PC-9 (cell line): ENCODE results near the gene TERC. TPM values are rescaled to one million over a fixed set of nuclear protein-coding genes. Genes with fewer than 3 reads are reported as not detected.
A peak's percentile ranks its signal among the peaks of the same experiment; 100 is the strongest.

ENCODE experiments used
- BruUV-seq: library from RNA; stranded (reverse); fragments of 400-500 nt; replicated peaks from 2 replicates; lab custom pipeline; 2021; lab: Mats Ljungman, UMichigan
- CTCF ChIA-PET: fragments of 300-600 bp; sonication (Branson Sonifier 250); formaldehyde crosslinking; loops from one replicate; lab custom pipeline; 2022; ENCODE audit warnings: antibody characterized with exemption; lab: Charles Lee
- POLR2A ChIA-PET: fragments of 300-600 bp; sonication (Branson Sonifier 250); formaldehyde crosslinking; loops from one replicate; lab custom pipeline; 2022; ENCODE audit warnings: antibody characterized with exemption; ENCODE audit not compliant: unreplicated experiment; lab: Charles Lee
- DNase-seq, 2 experiments: peaks; one replicate each; pipeline versions ENCODE4 v3.0.0 to v3.0.0-alpha.2; 2015 to 2022; ENCODE audit warnings: mixed read lengths in 1 of 2
- H2AFZ ChIP-seq: fragments of 200-600 bp; sonication (generic); 2 replicates; pipeline ENCODE4 v1.8.1; 2017; ENCODE audit warnings: antibody characterized with exemption
- H3F3A ChIP-seq: fragments of 200-600 bp; sonication (generic); 2 replicates; pipeline ENCODE4 v1.8.1; 2017; ENCODE audit warnings: antibody characterized with exemption, mild to moderate bottlenecking, low read depth; ENCODE audit not compliant: insufficient read depth
- H3K27ac ChIP-seq: fragments of 200-600 bp; sonication (generic); 2 replicates; pipeline ENCODE4 v1.6.1; 2016; ENCODE audit warnings: mixed run types
- H3K27me3 ChIP-seq: fragments of 200-600 bp; sonication (generic); 2 replicates; pipeline ENCODE4 v1.6.1; 2016; ENCODE audit warnings: low read depth, mixed run types; ENCODE audit not compliant: insufficient read depth
- H3K36me3 ChIP-seq: fragments of 200-600 bp; sonication (generic); 2 replicates; pipeline ENCODE4 v1.6.1; 2016; ENCODE audit warnings: low read depth, mixed run types
- H3K4me1 ChIP-seq: fragments of 200-600 bp; sonication (generic); replicated peaks from 2 replicates; pipeline ENCODE4 v1.6.1; 2016; ENCODE audit warnings: mixed run types; ENCODE audit not compliant: insufficient read depth
- H3K4me2 ChIP-seq: fragments of 200-600 bp; sonication (generic); 2 replicates; pipeline ENCODE4 v1.6.1; 2017; ENCODE audit warnings: mixed run types
- H3K4me3 ChIP-seq: fragments of 200-600 bp; sonication (generic); 2 replicates; pipeline ENCODE4 v1.6.1; 2016; ENCODE audit warnings: mixed run types
- H3K79me2 ChIP-seq: fragments of 200-600 bp; sonication (generic); 2 replicates; pipeline ENCODE4 v1.6.1; 2017; ENCODE audit warnings: low read depth, mixed run types
- H3K9me2 ChIP-seq: fragments of 200-600 bp; sonication (generic); 2 replicates; pipeline ENCODE4 v1.8.1; 2017; ENCODE audit warnings: mild to moderate bottlenecking; ENCODE audit not compliant: insufficient read depth
- H3K9me3 ChIP-seq: fragments of 200-600 bp; sonication (generic); 2 replicates; pipeline ENCODE4 v1.8.1; 2016; ENCODE audit warnings: low read depth; ENCODE audit not compliant: insufficient read depth
- H4K20me1 ChIP-seq: fragments of 200-600 bp; sonication (generic); 2 replicates; pipeline ENCODE4 v1.8.1; 2017; ENCODE audit not compliant: insufficient read depth
- CTCF ChIP-seq: fragments of 200-600 bp; sonication (generic); conservative IDR thresholded peaks from 2 replicates; pipeline ENCODE4 v1.6.1; 2017; ENCODE audit warnings: mixed run types, antibody characterized with exemption, mild to moderate bottlenecking, moderate library complexity
- EZH2 ChIP-seq: fragments of 200-600 bp; sonication (generic); IDR thresholded peaks from 2 replicates; pipeline ENCODE4 v1.8.0; 2017; ENCODE audit warnings: antibody characterized with exemption, low read depth
- intact Hi-C: fragments of 100-400 bp; cut with micrococcal nuclease; formaldehyde crosslinking; loops from one replicate; pipeline ENCODE4 v1.10.0; 2022; ENCODE audit not compliant: unreplicated experiment
- total RNA-seq: library from RNA; stranded (reverse); gene quantifications from 2 replicates; pipeline ENCODE4 v1.2.3, GENCODE V29; 2021

TERC gene
- total RNA-seq, 1 experiment from 2014 or later = 22.7 TPM

- Histone ChIP-seq H3K4me1 (peaks cover 5% of the 10 kb centered on the region; the same call in 1 of the 2 replicates), H3K4me3 (peak overlapping the region; percentile 99), H3K9me2 (no peaks in the 10 kb centered on the region), H3K9me3 (peaks cover 6% of the 10 kb centered on the region; the same call in 1 of the 2 replicates), H2AFZ (peak overlapping the region; percentile 99), H3K36me3 (no peaks in the 10 kb centered on the region), H3K27ac (peak overlapping the region; percentile 75), H3K27me3 (no peaks in the 10 kb centered on the region), H3K79me2 (0 out of 2 replicates have a peak, but pooled peaks cover 6% of the 10 kb centered on the region), H4K20me1 (no peaks in the 10 kb centered on the region), H3K4me2 (peak overlapping the region; percentile 80), H3F3A (peaks cover 56% of the 10 kb centered on the region)
- intact Hi-C loops = loop anchor here (2.0 to 5.0 kb wide), 2 partner anchors 1044 to 1803 kb away; no protein-coding TSS in a partner anchor
- BruUV-seq = TSS peak; percentile 93
- ChIA-PET POLR2A (interaction anchor here (0.6 to 0.7 kb wide), 2 partner anchors 98 to 1152 kb away, joined by 3 read pairs; no protein-coding TSS in a partner anchor), CTCF (interaction anchor here (0.5 kb wide), 1 partner anchor 852 kb away, joined by 4 read pairs; no protein-coding TSS in a partner anchor)
- DNase-seq = peak; percentile 43 to 50
- TF ChIP-seq CTCF (no peak), EZH2 (no peak)
These were observed 463 bp downstream of the TERC start for GRCh38 chr3:169764312-169764881.

GRCh38 chr3:169760479-169760878 is 4.4 kb downstream of the TERC start:
- H3K79me2 ChIP-seq = 0 out of 2 replicates have a peak, but pooled peaks cover 6% of the 10 kb centered on the region
- no peak overlapping the region for H2AFZ ChIP-seq
- BruUV-seq = no TSS peak
- no peak for DNase-seq
- peaks cover 21% of the 10 kb centered on the region; the same call in 1 of the 2 replicates for H3F3A ChIP-seq
- H3K4me3 ChIP-seq = no peak overlapping the region
- H3K27ac ChIP-seq = no peak overlapping the region
- no peaks in the 10 kb centered on the region for H3K36me3 ChIP-seq
- H3K9me3 ChIP-seq = peaks cover 6% of the 10 kb centered on the region; the same call in 1 of the 2 replicates
- no peaks in the 10 kb centered on the region for H4K20me1 ChIP-seq
- TF ChIP-seq EZH2 = no peak
- no peak for TF ChIP-seq CTCF
- no peak overlapping the region for H3K4me2 ChIP-seq
- intact Hi-C loops = loop anchor here (5.0 kb wide), 1 partner anchor 1807 kb away; no protein-coding TSS in a partner anchor
- ChIA-PET POLR2A (interaction anchor here (0.7 kb wide), 1 partner anchor 108 kb away, joined by 4 read pairs; no protein-coding TSS in a partner anchor), CTCF (no interaction called here)
- no peaks in the 10 kb centered on the region; the same call in 1 of the 2 replicates for H3K9me2 ChIP-seq
- peaks cover 4% of the 10 kb centered on the region; the same call in 1 of the 2 replicates for H3K4me1 ChIP-seq
- no peaks in the 10 kb centered on the region for H3K27me3 ChIP-seq

- TF ChIP-seq CTCF (no peak), EZH2 (no peak)
- H3K79me2 ChIP-seq = 0 out of 2 replicates have a peak, but pooled peaks cover 6% of the 10 kb centered on the region
- H3K4me3 ChIP-seq = no peak overlapping the region
- BruUV-seq = no TSS peak
- POLR2A ChIA-PET = interaction anchor here (0.6 kb wide), 1 partner anchor 234 kb away, joined by 7 read pairs; no protein-coding TSS in a partner anchor
- no peak overlapping the region for H2AFZ ChIP-seq
- H3K4me1 ChIP-seq = no peaks in the 10 kb centered on the region; the same call in 1 of the 2 replicates
- H3K4me2 ChIP-seq = no peak overlapping the region
- intact Hi-C loops = no loop called here
- CTCF ChIA-PET = no interaction called here
- H3K9me3 ChIP-seq = peaks cover 6% of the 10 kb centered on the region; the same call in 1 of the 2 replicates
- no peak overlapping the region for H3K27ac ChIP-seq
- no peaks in the 10 kb centered on the region for H4K20me1 ChIP-seq
- H3K36me3 ChIP-seq = no peaks in the 10 kb centered on the region
- H3K9me2 ChIP-seq = no peaks in the 10 kb centered on the region; the same call in 1 of the 2 replicates
- no peak for DNase-seq
- H3F3A ChIP-seq = peaks cover 11% of the 10 kb centered on the region; the same call in 1 of the 2 replicates
- H3K27me3 ChIP-seq = no peaks in the 10 kb centered on the region
These were observed 5.6 kb downstream of the TERC start for GRCh38 chr3:169759256-169759655.
